SU-DHL-6 (cell line): ENCODE measurements around the gene SAMD10.

Source experiments
- H2AFZ ChIP-seq: fragments of 200-600 bp; sonication (generic); 2 replicates; pipeline ENCODE4 v1.6.1; 2014; ENCODE audit warnings: low read depth, mild to moderate bottlenecking, moderate library complexity, mixed read lengths, antibody characterized with exemption, low read length; ENCODE audit not compliant: severe bottlenecking
- H3F3A ChIP-seq: fragments of 200-600 bp; shearing (Covaris generic); 2 replicates; pipeline ENCODE4 v1.6.0; 2016; ENCODE audit warnings: antibody characterized with exemption, mild to moderate bottlenecking; ENCODE audit not compliant: insufficient read depth
- H3K27ac ChIP-seq: fragments of 200-600 bp; sonication (generic); 2 replicates; pipeline ENCODE4 v1.5.1; 2016; ENCODE audit warnings: low read depth, mild to moderate bottlenecking, low read length, moderate library complexity, mixed read lengths
- H3K27me3 ChIP-seq: fragments of 200-600 bp; sonication (generic), shearing (Covaris generic); 2 replicates; pipeline ENCODE4 v1.6.0; 2014; ENCODE audit warnings: mild to moderate bottlenecking, low read length
- H3K36me3 ChIP-seq: fragments of 200-600 bp; sonication (generic); 2 replicates; pipeline ENCODE4 v1.6.1; 2014; ENCODE audit warnings: mild to moderate bottlenecking, low read length, mixed read lengths
- H3K4me2 ChIP-seq: fragments of 300-600, 200-600 bp; shearing (Covaris generic), sonication (generic); 2 replicates; pipeline ENCODE4 v1.6.0; 2014; ENCODE audit warnings: low read length, low read depth, mild to moderate bottlenecking; ENCODE audit not compliant: poor library complexity, severe bottlenecking
- H3K4me3 ChIP-seq: fragments of 200-600 bp; sonication (generic); 2 replicates; pipeline ENCODE4 v1.5.1; 2014; ENCODE audit warnings: antibody characterized with exemption, low read length, mild to moderate bottlenecking, mixed read lengths; ENCODE audit not compliant: insufficient read depth, poor library complexity, severe bottlenecking
- H3K79me2 ChIP-seq: fragments of 200-600 bp; sonication (generic); 2 replicates; pipeline ENCODE4 v1.6.1; 2014; ENCODE audit warnings: mild to moderate bottlenecking, low read length, moderate library complexity; ENCODE audit not compliant: insufficient read depth
- H3K9ac ChIP-seq: fragments of 200-600 bp; sonication (generic); 2 replicates; pipeline ENCODE4 v1.7.0; 2014; ENCODE audit warnings: mild to moderate bottlenecking, low read length
- H3K9me2 ChIP-seq: fragments of 200-600 bp; sonication (generic); replicated peaks from 2 replicates; pipeline ENCODE4 v1.6.1; 2014; ENCODE audit warnings: low read length; ENCODE audit not compliant: insufficient read depth
- H3K9me3 ChIP-seq: fragments of 200-600 bp; sonication (generic); 2 replicates; pipeline ENCODE4 v1.6.1; 2014; ENCODE audit warnings: low read length, mixed read lengths; ENCODE audit not compliant: insufficient read depth
- H4K20me1 ChIP-seq: fragments of 200-600 bp; sonication (generic); 2 replicates; pipeline ENCODE4 v1.6.1; 2014; ENCODE audit warnings: low read depth, mild to moderate bottlenecking, antibody characterized with exemption, low read length, moderate library complexity, mixed read lengths
- CTCF ChIP-seq: fragments of 200-600 bp; sonication (generic); IDR thresholded peaks from one replicate; pipeline ENCODE4 v1.5.1; 2017; ENCODE audit warnings: antibody characterized with exemption, mild to moderate bottlenecking, low read length, moderate library complexity; ENCODE audit not compliant: insufficient read depth, poor library complexity, severe bottlenecking
- EZH2phosphoT487 ChIP-seq: fragments of 200-600 bp; sonication (generic), shearing (Covaris generic); conservative IDR thresholded peaks from 2 replicates; pipeline ENCODE4 v1.6.1; 2018; ENCODE audit warnings: mild to moderate bottlenecking, antibody characterized with exemption, low read length, moderate library complexity, mixed read lengths

SAMD10 gene

GRCh38 chr20:63955827-63956663 is 23.4 kb downstream of the SAMD10 start, which contains the start of gene UCKL1:
TSS of gene UCKL1 (minus strand) at chr20:63956416. CDS start at chr20:63956372, 44 bp downstream.
- no peak for TF ChIP-seq EZH2phosphoT487
- no peak for TF ChIP-seq CTCF
- Histone ChIP-seq H3K9ac (peak within 1 kb of the TSS; percentile 100), H2AFZ (peak within 1 kb of the TSS; percentile 100), H3K9me2 (no peaks in the 10 kb centered on the region), H3K9me3 (no peaks in the 10 kb centered on the region), H3K4me2 (peak within 1 kb of the TSS; percentile 95), H3K79me2 (peaks cover 36% of the 10 kb centered on the region), H3K36me3 (no peaks in the 10 kb centered on the region), H3K27me3 (no peaks in the 10 kb centered on the region), H3F3A (peaks cover 6% of the 10 kb centered on the region; the same call in 1 of the 2 replicates), H3K27ac (peak within 1 kb of the TSS; percentile 73), H4K20me1 (no peaks in the 10 kb centered on the region), H3K4me3 (peak within 1 kb of the TSS; percentile 100)

- no peaks in the 10 kb centered on the region for H3K27me3 ChIP-seq
- H3K9me2 ChIP-seq = no peaks in the 10 kb centered on the region
- H3K36me3 ChIP-seq = no peaks in the 10 kb centered on the region
- peak overlapping the region; percentile 73 for H3K27ac ChIP-seq
- H3K79me2 ChIP-seq = peaks cover 39% of the 10 kb centered on the region
- H3K9ac ChIP-seq = peak overlapping the region; percentile 100
- H4K20me1 ChIP-seq = no peaks in the 10 kb centered on the region
- H3F3A ChIP-seq = peaks cover 7% of the 10 kb centered on the region; the same call in 1 of the 2 replicates
- peak overlapping the region; percentile 100 for H3K4me3 ChIP-seq
- peak overlapping the region; percentile 78 for H3K4me2 ChIP-seq
- peak overlapping the region; percentile 100 for H2AFZ ChIP-seq
- TF ChIP-seq CTCF = peak; percentile 31
- TF ChIP-seq EZH2phosphoT487 = no peak
- no peaks in the 10 kb centered on the region for H3K9me3 ChIP-seq
Observed at GRCh38 chr20:63955281-63955826, 24.1 kb downstream of the SAMD10 start.

GRCh38 chr20:63953764-63954429 is 25.5 kb downstream of the SAMD10 start:
- TF ChIP-seq EZH2phosphoT487 = no peak
- TF ChIP-seq CTCF = no peak
- Histone ChIP-seq H3K9ac (no peak overlapping the region), H3K79me2 (peaks cover 39% of the 10 kb centered on the region), H4K20me1 (no peaks in the 10 kb centered on the region), H3K9me3 (no peaks in the 10 kb centered on the region), H3F3A (peaks cover 17% of the 10 kb centered on the region), H3K27me3 (no peaks in the 10 kb centered on the region), H3K4me3 (no peak overlapping the region), H3K27ac (no peak overlapping the region), H3K9me2 (no peaks in the 10 kb centered on the region), H3K36me3 (no peaks in the 10 kb centered on the region), H3K4me2 (peak overlapping the region; percentile 78), H2AFZ (no peak overlapping the region)
